Pulmonary artery endothelial cell (primary cell): ENCODE data around the gene AKR1C2. TPM values are rescaled to one million over a fixed set of nuclear protein-coding genes. Genes with fewer than 3 reads are reported as not detected.
"Not testable (repeated sequence)": the region's sequence is repeated elsewhere in the genome, so short reads cannot be mapped to it uniquely, and the experiment has no call there.

Source experiments
- DNase-seq: peaks from one replicate; pipeline ENCODE4 v3.0.0-alpha.2; 2011; ENCODE audit warnings: low read depth, low spot score
- total RNA-seq: library from RNA; depleted of rRNA; stranded (reverse); fragments of >200 nt; gene quantifications from 2 replicates; pipeline ENCODE4 v1.2.3, GENCODE V29; 2014

Gene AKR1C2
- total RNA-seq, 1 donor from 2014 or later: 4.0 TPM

GRCh38 chr10:4990217-4990616 is 13.4 kb downstream of the AKR1C2 start:
- DNase-seq: no peak

- not testable (repeated sequence) for DNase-seq
Measured at GRCh38 chr10:4988000-4988641, 15.5 kb downstream of the AKR1C2 start.

GRCh38 chr10:4984971-4985594 is 18.6 kb downstream of the AKR1C2 start:
- no peak for DNase-seq

- DNase-seq: no peak
Measured at GRCh38 chr10:4984223-4984622, 19.4 kb downstream of the AKR1C2 start.

- DNase-seq: no peak
Measured at GRCh38 chr10:4983615-4984216, 19.9 kb downstream of the AKR1C2 start.

- no peak for DNase-seq
Measured at GRCh38 chr10:4982764-4983226, 20.9 kb downstream of the AKR1C2 start.

GRCh38 chr10:4981722-4982471 is 21.8 kb downstream of the AKR1C2 start:
- peak; percentile 30 for DNase-seq

GRCh38 chr10:4980793-4981192 is 22.9 kb downstream of the AKR1C2 start:
- no peak for DNase-seq

- DNase-seq: no peak
Measured at GRCh38 chr10:4978870-4979269, 24.8 kb downstream of the AKR1C2 start.

- no peak for DNase-seq
Measured at GRCh38 chr10:4977025-4977424, 26.6 kb downstream of the AKR1C2 start.

GRCh38 chr10:4974400-4974799 is 29.3 kb downstream of the AKR1C2 start:
- not testable (repeated sequence) for DNase-seq

GRCh38 chr10:4973294-4973693 is 30.4 kb downstream of the AKR1C2 start:
- not testable (repeated sequence) for DNase-seq

- DNase-seq: not testable (repeated sequence)
Measured at GRCh38 chr10:4972369-4973142, 31.1 kb downstream of the AKR1C2 start.

GRCh38 chr10:4970362-4970761 is 33.3 kb downstream of the AKR1C2 start:
- DNase-seq: not testable (repeated sequence)

- DNase-seq: not testable (repeated sequence)
Measured at GRCh38 chr10:4969289-4969688, 34.4 kb downstream of the AKR1C2 start.

- DNase-seq: not testable (repeated sequence)
Measured at GRCh38 chr10:4967189-4967588, 36.5 kb downstream of the AKR1C2 start.

- not testable (repeated sequence) for DNase-seq
Measured at GRCh38 chr10:4965763-4966162, 37.9 kb downstream of the AKR1C2 start.

- not testable (repeated sequence) for DNase-seq
Measured at GRCh38 chr10:4963815-4964154, 39.9 kb downstream of the AKR1C2 start.

GRCh38 chr10:4962876-4963814 is 40.5 kb downstream of the AKR1C2 start, which contains the start of gene AKR1C1:
TSS of gene AKR1C1 (plus strand) at chr10:4963415. CDS start at chr10:4963445, 30 bp downstream.
- DNase-seq: not testable (repeated sequence)

GRCh38 chr10:4962308-4962707 is 41.3 kb downstream of the AKR1C2 start:
- DNase-seq: not testable (repeated sequence)
